ENCODE data around the gene ASTL.

Gene ASTL

DNA sequence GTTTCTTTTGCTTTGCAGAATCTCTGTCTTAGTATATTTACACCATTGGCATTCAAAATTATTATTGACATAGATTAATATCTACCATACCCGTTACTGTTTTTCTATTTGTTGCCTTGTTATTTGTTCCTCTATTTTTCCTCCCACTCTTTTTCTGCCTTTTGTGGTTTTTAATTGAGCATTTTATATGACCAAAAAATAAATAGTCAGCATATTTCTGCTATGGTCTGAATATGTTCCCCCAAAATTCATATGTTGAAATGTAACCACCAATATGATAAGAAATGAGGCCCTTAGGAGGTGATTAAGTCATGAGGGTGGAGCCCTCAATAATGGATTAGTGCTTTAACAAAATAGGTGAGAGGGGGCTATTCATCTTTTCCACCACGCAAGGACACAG lies 57.3 kb downstream of the ASTL start:
- TF ChIP-seq, protein P1, sequence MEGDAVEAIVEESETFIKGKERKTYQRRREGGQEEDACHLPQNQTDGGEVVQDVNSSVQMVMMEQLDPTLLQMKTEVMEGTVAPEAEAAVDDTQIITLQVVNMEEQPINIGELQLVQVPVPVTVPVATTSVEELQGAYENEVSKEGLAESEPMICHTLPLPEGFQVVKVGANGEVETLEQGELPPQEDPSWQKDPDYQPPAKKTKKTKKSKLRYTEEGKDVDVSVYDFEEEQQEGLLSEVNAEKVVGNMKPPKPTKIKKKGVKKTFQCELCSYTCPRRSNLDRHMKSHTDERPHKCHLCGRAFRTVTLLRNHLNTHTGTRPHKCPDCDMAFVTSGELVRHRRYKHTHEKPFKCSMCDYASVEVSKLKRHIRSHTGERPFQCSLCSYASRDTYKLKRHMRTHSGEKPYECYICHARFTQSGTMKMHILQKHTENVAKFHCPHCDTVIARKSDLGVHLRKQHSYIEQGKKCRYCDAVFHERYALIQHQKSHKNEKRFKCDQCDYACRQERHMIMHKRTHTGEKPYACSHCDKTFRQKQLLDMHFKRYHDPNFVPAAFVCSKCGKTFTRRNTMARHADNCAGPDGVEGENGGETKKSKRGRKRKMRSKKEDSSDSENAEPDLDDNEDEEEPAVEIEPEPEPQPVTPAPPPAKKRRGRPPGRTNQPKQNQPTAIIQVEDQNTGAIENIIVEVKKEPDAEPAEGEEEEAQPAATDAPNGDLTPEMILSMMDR (IDR thresholded peaks at IDR 0.05; ENCODE audit: insufficient read depth, low read depth, low read length, missing control alignments), result no peak
- DNase-seq (ENCODE audit: low read depth), result no peak
- H3K4me3 ChIP-seq (ENCODE audit: low read length), result no peak overlapping the region

DNA sequence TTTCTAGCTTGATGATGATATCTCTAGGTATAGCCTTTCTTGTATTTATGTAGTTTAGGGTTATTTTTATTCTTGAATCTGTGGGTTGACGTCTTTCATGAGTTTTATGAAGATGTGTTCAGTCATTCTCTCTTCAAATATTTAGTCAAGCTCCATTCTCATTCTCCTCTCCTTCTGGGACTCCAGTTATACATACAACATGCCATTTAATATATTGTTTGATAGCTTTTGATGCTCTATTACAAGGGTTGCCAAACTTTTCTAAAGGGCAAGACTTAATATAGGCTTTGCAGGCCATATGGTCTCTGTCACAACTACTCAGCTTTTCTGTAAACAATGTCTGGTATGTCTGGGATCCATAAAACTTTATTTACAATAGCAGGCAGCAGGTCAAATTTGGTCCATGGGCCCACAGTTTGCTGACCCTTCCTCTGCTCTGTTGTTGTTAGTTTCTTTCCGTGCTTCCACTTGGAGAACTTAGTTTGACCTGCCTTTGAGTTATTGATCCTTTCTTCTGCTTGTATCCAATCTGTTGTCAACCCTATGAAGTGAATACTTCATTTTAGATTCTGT lies 63.0 kb downstream of the ASTL start:
- H3K4me3 ChIP-seq (ENCODE audit: low read length), result no peak overlapping the region
- TF ChIP-seq, protein P1 (IDR thresholded peaks at IDR 0.05; ENCODE audit: insufficient read depth, low read depth, low read length, missing control alignments), result no peak
- no peak for DNase-seq (ENCODE audit: low read depth)

DNA sequence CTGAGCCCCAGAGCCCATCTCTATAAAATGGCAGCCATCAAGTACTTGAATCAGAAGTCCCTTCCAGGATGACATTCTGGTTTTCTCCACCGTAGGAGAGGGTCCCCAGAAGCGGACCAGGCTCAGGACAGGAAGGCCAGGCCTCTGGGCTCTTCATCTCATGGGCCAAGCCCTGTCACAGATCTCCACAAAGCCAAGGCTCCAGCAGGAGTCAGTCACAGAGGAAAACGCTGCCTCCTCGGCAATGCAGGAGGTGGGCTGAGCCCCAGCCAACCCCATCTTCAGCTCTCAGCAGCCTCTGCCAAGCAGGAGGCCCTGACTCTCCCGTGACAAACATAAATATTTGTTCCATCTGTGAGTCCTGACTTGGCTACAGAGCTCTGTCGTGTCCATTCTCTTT lies 64.1 kb downstream of the ASTL start:
- no peak overlapping the region for H3K4me3 ChIP-seq (ENCODE audit: low read length)

DNA sequence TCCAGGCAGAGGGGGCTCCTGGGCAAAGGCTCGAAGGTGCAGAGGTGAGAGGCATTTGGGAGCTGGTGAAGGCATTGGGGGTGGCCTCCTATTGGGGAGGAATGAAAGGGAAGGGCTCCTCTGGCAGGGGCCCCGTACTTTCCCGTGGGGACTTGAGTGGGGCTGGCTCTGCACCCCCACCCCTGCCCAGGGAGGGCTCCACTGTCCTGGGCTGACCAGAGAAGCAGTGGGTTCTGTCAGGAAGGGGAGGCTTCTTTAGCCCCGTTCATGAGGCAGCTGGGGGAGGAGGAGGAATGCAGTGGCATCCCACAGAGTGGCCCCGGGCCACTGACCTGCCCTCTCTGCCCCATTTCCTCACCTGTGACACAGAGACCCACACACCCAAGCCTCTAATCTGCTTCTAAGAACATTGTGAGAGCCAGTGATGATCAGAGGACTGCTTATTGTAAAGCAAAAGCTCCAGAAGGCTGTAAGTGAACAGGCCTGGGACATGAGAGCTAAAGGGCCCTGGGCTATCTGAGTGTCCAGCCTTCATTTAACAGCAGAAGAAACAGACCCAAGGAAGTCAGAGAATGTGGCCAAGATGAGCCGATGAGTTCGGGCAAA lies 65.0 kb downstream of the ASTL start:
- H3K4me3 ChIP-seq (ENCODE audit: low read length), result no peak overlapping the region
- no peak for DNase-seq (ENCODE audit: low read depth)

More for the DNA sequence above, 64.1 kb downstream of the ASTL start:
- TF ChIP-seq, protein P1 (IDR thresholded peaks at IDR 0.05; ENCODE audit: insufficient read depth, low read depth, low read length, missing control alignments), result no peak
- no peak for DNase-seq (ENCODE audit: low read depth)

More for the DNA sequence above, 65.0 kb downstream of the ASTL start:
- TF ChIP-seq, protein P1 (IDR thresholded peaks at IDR 0.05; ENCODE audit: insufficient read depth, low read depth, low read length, missing control alignments), result no peak
